Astrocyte (in vitro differentiated cells and primary cell): ENCODE results near the gene PTPN13.

Experiments
- EZH2 ChIP-seq: IDR thresholded peaks from 2 replicates; pipeline ENCODE4 v1.6.1; 2012; ENCODE audit warnings: mild to moderate bottlenecking, low read length, inconsistent platforms; ENCODE audit not compliant: insufficient read depth
- TF ChIP-seq, protein P1 (sequence below): IDR thresholded peaks from 2 replicates; pipeline ENCODE4 v1.5.1; 2011; ENCODE audit warnings: low read depth, mild to moderate bottlenecking, inconsistent platforms, low read length, moderate library complexity; ENCODE audit not compliant: insufficient read depth

DNA sequence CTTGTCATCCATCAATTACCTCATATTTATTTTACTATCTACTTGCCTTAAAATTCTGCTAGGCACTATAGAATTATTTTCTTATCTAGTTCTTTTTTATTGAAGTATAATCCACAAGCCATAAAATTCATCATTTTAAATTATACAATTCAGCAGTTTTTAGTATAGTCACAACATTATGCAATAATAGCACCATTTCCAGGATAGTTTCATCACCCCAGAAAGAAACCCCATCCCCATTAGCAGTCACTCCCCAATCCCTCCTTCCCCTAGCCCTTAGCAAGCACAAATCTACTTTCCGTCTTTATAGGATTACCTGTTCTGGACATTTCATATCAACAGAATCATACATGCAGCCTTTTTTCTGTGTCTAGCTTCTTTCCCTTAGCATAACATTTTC is 239.5 kb downstream of the PTPN13 start:
- no peak for TF ChIP-seq EZH2
- TF ChIP-seq, protein P1, sequence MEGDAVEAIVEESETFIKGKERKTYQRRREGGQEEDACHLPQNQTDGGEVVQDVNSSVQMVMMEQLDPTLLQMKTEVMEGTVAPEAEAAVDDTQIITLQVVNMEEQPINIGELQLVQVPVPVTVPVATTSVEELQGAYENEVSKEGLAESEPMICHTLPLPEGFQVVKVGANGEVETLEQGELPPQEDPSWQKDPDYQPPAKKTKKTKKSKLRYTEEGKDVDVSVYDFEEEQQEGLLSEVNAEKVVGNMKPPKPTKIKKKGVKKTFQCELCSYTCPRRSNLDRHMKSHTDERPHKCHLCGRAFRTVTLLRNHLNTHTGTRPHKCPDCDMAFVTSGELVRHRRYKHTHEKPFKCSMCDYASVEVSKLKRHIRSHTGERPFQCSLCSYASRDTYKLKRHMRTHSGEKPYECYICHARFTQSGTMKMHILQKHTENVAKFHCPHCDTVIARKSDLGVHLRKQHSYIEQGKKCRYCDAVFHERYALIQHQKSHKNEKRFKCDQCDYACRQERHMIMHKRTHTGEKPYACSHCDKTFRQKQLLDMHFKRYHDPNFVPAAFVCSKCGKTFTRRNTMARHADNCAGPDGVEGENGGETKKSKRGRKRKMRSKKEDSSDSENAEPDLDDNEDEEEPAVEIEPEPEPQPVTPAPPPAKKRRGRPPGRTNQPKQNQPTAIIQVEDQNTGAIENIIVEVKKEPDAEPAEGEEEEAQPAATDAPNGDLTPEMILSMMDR: no peak
